ENCODE results near the gene SLC19A2.

DNA sequence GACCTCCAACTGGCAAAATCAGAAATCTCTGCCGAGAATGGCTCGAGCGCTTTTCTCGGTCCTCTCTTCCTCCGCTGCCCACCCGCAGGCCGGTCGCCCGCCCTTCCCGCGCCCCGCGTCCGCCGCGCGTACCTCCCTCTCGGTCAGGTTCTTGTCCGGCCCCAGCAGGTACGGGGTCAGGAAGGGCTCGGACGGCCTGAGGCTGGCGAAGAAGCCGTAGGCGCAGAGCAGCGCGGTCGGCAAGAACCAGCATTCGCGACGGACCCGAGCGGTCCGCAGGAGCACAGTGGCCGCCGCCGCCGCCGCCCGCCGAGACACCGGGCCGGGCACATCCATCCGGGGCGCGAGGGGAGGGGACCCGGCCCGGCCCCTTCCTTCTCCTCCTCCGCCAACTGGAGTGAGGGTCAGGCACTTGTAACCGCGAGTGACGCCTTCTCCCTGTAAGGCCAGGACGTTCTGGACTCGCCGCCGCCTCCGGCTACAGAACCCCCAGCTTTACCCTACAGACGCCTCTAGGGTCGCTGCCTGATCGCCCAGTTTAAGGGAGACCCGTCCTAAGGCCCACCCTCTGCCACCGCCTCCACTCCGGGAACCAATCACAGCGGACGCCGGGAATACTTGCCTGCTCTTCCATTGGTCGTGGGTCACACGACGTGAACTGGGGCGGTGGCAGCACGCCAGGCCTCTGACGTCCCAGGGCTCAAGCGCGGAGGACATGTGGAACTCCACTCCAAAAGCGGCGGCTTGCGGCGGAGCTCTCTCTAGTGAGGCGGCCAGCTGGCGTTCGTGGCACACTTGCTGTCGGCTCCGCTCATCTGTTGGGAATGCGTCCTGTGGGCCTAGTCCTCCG is at the start of gene SLC19A2:
- TF ChIP-seq, protein P1, sequence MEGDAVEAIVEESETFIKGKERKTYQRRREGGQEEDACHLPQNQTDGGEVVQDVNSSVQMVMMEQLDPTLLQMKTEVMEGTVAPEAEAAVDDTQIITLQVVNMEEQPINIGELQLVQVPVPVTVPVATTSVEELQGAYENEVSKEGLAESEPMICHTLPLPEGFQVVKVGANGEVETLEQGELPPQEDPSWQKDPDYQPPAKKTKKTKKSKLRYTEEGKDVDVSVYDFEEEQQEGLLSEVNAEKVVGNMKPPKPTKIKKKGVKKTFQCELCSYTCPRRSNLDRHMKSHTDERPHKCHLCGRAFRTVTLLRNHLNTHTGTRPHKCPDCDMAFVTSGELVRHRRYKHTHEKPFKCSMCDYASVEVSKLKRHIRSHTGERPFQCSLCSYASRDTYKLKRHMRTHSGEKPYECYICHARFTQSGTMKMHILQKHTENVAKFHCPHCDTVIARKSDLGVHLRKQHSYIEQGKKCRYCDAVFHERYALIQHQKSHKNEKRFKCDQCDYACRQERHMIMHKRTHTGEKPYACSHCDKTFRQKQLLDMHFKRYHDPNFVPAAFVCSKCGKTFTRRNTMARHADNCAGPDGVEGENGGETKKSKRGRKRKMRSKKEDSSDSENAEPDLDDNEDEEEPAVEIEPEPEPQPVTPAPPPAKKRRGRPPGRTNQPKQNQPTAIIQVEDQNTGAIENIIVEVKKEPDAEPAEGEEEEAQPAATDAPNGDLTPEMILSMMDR (conservative IDR thresholded peaks at IDR 0.05 in 1 of 2, IDR thresholded peaks at IDR 0.05 in 1 of 2; ENCODE audit: low read depth in 1 of 2, low read length in 2 of 2) = peak; percentile 21 to 34
- TF ChIP-seq EZH2 (IDR thresholded peaks at IDR 0.05; ENCODE audit: low read length, missing control alignments) = no peak
